NCI-H2227 (cell line): Measurements from ENCODE around the gene HIBADH.
A peak's percentile ranks its signal among the peaks of the same experiment; 100 is the strongest.
"Not testable (repeated sequence)": the region's sequence is repeated elsewhere in the genome, so short reads cannot be mapped to it uniquely, and the experiment has no call there.

Source experiments
- DNase-seq: peaks from one replicate; lab custom pipeline; 2025; ENCODE audit not compliant: unreplicated experiment; lab: John Stamatoyannopoulos, UW

Gene HIBADH

DNA sequence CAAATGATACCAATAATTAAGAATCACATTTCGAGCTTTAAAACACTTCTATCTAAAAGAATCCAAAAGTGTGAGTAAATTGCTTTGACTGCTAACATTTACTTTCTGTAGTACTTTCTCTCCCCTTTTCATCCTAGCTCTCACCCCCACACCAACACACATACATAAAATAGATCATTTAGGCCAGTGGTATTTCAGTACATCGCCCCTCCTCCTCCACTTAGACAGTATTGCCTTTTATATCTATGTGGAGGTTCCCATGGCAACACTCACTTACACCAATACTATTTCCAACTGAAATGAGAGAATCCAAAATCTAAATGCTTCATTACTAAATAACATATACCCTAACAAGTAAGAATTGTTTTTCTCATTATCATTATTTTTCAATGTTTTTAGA, 58.9 kb downstream of the HIBADH start:
- DNase-seq, result no peak

DNA sequence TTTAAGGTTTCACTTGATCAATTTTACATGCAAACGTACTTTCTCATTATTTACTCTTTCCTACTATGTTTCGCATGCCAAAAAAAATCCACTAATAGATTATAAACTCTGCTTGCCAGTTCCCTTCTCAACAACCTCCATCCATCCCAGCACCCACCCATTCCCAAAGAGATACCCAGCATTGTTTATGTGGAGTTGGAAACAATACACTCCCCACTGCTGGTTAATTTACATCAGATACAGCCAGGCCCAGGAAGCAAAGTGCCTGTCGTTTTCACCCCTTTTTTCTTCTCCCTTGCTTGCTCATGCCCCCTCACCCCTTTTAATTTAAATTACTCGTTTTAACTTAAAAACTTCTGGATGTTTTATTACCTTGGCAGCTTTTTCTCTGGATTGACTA, 59.9 kb downstream of the HIBADH start:
- no peak for DNase-seq

DNA sequence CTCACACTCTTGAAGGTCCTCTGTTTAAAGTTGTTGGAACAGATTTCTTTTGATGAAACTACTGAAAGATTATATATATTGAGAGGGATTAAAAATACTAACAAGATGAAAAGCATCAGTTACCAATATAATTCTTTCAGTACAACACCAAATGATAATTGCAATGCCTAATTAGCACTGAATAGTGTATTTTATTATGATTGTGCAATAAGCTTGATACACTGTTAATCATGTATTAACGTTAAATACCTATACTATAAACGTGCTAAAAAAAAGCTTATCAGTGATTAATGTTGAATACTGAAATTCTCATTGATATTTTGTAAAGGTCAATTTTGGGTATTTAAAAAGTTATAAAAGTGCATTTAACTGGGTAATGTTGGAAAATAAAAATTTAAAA, 61.5 kb downstream of the HIBADH start:
- no peak for DNase-seq

DNA sequence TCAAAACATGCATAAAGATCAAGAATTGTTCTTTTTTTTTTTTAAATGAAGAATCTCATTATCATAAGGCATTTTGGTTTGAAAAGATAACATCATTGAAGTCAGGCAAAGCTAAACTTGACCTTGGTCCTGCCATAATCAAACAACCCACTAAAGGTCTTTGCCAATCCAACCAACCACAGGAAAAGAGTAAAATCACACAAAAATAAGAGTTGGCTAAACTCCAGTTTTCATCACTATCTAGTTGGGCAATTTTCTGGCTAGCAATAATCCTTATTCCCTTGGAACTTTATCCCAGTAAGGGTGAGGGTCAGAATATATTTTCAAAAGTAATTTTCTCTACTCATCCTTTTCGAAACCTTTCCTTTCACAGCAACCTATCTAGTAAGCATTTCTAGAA, 62.4 kb downstream of the HIBADH start:
- DNase-seq, result no peak

DNA sequence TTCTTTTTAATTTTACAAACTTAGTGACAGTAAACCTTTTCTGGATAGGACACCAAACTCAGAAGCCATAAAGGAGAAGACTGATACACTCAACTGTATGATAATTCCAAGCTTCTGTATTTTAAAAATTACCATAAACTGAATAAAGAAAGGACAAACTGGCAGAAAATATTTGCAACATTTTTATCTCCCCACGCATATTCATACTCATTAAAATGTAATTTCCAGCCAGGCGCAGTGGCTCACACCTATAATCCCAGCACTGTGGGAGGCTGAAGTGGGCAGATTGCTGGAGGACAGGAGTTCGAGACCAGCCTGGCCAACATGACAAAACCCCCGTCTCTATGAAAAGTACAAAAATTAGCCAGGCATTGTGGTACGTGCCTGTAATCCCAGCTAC, 67.7 kb downstream of the HIBADH start:
- no peak for DNase-seq

DNA sequence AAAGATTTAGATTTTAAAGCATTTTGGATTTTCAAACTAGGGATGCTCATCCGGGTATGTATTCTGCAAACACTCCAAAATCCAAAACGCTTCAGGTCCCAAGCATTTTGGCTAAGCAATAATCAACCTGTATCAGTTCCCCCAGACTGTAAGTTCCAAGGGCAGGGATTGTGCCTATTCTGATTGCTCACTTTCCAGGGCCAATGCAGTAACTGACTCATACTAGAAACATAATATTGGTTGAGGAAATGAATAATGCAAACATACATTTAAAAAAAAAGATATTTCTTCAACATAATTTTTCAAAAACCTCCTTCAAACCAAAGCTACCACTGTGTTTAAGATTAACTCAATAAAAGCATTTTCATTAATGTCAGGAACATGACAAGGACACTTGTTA, 69.5 kb downstream of the HIBADH start:
- DNase-seq, result no peak

DNA sequence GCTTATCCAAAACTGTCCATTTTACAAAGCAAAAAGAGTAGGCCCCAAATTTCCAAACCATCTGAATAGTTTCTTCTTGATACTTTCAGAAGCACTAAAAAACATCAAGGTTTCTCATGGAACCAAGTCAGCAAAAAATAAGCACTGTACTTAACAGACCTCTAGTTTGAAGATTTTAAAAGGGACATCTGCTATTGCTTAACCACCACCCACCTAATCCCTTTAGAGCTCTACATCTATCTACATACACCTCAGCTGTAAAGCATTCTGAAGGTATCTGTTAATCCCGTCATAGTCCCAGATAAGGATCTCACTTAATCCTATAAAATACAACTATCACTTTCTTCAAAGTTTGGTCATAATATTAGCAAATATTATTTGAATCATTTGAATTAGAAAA, 72.3 kb downstream of the HIBADH start:
- no peak for DNase-seq

DNA sequence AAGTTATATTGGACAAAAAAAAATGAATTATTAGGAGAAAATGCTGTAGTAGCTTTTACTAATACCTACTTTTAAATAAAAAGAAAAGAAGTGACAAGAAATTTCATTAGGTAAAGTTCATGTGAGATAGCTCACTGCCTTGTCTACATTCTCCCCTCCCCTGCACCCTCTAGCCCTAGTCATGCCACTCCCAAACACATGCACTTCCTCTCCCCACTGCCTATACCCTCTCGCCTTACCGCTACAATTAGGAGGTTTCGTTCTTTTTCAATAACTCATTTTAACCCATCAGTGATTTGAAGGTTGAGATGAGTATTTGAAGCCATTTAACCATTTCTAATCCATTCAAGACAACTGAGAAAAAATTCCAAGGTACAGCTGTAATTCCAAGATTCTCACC, 75.3 kb downstream of the HIBADH start:
- no peak for DNase-seq

DNA sequence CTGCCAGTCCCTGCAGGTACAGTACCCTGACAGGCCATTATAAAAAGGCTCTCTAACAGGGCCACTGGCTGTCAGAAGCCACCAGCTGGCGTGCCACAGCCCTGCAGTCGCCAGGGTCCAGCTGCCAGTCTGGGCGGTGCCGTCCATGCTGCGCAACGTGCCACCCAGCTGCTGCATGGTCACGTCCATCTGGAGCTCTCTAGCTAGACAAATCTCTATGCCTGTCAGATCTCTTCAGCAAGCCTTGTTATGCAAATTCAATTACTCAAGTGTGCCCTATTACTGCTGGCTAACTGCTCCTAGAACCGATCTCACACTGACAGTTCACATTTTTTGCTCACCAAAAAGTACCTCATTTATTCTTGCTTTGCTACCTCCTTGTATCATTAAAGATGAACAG, 75.9 kb downstream of the HIBADH start:
- DNase-seq, result peak; percentile 26

DNA sequence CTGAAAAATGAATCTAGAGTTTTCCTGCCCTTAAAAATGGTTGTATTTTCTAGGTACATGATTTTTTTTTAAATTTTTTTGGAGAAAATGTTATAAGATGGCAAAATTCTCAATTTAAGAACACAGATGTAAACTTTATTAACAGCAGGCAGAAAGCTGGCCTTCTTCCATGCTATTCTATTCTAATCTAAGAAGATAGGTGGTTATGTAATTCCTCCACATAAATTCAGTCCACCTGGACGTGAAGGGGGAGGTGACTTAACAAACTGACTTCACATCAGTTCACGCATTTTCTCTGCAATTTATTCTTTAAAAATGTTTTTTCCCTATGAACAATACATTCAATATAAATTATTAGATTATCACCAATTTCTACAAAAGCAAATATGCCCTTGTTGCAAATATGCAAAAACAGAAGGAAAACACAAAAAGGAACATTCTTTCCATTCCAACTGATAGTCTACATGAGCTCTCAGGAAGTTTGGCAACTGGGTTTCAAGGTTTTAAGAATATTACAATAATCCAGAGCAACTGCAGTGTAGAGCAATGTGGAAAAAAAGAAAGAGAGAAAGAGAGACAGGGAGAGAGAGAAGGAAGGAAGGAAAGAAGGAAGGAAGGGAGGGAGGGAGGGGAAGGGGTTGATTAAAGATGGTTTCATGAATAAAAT, 76.8 kb downstream of the HIBADH start:
- DNase-seq, result no peak

DNA sequence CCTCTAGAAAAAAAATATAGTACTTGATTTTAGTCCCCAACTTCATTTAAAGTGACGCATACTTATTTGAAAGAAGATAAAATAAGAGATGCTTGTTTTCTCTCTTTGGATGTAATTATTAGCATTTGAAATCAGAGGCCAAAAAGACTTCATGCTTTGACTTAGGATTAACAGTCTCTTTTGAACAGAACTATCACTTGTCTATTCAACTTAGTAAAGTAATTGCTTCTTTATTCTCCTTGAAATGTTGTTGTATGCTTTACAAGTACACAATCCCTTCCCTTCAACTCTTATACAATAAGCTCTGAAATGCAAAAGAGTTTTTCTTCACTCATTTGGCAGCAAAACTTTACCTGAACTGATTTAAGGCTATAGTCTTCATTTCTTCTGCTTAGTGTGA, 80.8 kb downstream of the HIBADH start:
- no peak for DNase-seq

DNA sequence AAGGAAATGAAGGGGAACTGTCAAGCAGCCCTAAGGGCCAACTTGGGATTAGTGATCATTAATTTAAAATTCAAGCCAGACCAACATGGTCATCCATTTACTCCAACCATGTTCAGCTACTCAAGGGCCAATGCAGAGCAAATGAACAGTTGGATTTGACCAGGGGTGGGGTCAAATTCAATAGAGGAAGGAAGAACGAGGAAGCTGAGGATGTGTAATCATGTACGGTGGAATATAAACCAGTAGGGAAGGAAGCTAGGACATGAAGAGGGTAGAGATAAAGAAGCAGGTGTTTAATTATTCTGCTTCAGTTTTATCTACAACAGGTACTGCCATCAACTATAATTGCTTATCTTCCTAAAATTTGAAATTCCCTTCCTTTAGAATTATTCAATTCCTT, 81.6 kb downstream of the HIBADH start:
- no peak for DNase-seq

DNA sequence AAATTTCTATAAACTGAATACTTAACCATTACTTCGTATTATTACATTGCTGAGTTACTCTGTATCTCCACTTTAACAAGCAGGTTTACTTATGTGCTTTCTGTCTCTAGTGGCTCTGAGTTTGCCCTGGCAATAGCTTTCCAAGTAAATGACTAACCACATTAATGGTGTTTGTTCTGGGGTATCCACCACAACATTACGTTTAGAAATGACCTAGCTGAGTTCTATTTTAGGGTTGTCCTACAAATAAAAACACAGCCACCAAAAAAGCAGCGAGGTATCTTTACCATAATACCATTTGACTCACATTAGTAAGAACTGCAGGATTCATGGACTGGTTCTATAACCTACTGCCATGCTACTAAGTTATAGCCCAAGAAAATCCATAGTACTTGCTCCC, 83.1 kb downstream of the HIBADH start:
- DNase-seq, result no peak

DNA sequence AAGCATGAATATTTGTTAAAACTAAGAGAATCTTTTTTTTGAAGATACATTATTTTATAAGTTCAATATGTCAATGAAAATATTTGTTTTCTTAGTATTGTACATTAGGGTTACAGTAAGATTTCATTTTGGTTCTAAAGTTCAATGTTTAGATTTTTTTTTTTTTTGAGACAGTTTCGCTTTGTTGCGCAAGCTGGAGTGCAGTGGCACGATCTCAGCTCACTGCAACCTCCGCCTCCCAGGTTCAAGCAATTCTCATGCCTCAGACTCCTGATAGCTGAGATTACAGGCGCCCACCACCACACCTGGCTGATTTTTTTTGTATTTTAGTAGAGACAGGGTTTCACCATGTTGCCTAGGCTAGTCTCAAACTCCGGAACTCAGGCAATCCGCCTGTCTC, 84.5 kb downstream of the HIBADH start:
- not testable (repeated sequence) for DNase-seq

DNA sequence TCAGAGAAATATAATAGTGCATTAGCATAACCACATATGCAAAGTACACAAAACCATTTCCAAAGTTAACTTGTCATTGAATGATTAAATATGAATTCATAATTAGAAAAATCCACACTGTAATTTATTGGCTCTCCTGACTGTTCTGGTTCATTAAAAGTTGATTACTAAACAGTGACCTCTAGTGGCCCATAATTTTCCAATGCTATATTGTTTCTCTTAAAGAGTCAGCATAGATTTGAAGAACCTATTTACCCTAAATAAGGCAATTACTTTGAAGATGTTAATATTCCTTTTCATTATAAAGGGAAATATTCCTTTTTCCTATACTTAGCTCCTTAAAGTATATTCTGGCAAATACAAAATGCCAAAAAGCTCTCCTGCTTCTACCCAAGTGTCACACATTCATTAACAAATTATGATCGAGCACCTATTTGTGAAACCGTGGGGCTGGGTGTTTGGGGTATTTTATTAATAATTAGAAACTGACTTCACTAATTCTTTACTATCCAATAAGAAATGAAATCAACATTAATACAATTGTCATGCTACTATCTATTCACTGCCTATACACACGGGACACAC, 86.2 kb downstream of the HIBADH start:
- peak; percentile 18 for DNase-seq

DNA sequence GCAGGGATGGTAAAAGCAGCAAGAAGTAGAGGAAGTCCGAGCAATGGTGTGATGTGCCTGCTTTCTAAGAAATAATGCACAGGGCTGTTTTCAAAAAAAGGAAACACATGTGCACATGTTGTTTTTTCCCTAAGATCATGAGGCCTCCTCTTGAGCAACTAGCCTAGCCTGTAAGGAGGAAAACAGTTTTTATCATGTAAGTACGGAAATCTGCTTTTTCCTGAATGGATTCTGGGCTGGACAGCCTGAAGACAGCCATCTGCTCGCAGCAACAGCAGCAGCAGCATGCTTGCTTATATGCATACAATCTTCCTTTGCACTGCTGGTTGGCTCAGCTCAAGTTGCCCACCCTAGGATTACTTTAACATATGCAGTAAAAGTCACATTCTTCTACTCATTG, 87.1 kb downstream of the HIBADH start:
- no peak for DNase-seq

DNA sequence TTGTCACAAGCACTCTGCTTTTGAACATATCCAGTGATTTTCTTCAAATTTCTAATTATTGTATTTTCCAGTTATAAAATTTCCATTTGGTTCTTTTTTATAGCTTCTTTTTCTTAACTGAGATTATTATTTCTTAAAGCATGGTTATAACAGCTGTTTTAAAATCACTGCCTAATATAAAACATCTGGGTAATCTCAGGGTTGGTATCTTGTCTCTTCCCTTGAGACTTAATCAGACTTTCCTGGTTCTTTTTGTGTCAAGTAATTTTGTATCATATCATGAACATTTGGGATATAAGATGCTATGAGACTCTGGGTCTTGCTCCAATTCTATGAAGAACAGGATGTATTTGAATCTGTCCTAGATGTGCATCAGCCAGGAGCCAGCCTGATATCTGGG, 93.6 kb downstream of the HIBADH start:
- no peak for DNase-seq

DNA sequence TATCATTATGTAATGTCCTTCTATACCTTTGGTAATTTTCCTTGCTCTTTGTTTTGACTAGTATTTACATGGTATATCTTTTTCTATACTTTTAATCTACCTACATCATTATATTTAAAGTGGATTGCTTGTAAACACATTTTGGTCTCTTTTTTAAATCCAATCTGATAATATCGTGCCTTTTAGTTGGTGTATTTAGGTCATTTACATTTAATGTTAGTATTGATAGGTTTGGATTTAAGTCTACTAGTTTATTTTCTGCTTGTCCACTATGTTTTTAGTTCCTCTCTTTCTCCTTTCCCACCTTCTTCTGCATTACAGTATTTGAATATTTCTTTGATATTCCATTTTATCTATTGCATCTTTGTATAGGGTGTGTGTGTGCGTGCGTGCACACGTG, 95.4 kb downstream of the HIBADH start:
- no peak for DNase-seq

DNA sequence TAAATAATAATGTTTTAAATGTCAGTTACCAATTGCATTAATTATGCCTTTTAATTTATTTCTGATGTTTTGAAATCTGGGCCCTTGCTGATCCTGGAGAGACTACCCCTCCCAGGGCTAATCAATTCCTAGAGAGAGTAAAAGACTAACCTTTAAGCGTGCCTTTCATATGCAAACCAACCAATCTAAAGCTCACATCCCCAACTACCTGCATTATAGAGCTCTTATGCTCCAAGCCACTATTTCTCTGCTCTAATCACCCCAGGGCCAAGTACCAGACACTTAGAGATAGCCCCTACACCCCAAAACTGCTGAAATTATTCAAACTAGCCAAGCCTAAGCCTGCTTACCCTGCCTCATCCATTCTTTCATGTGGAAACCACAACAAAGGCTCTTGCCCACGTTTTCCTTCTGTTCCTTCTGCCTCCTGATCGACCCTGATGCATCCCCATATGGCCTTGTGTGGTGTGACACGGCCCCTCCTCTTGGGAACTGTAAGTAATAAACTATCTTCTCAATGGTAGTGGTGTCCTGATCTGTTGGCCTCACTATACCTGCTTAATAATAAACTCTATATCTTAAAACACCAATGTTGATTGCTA, 97.7 kb downstream of the HIBADH start:
- DNase-seq, result no peak

DNA sequence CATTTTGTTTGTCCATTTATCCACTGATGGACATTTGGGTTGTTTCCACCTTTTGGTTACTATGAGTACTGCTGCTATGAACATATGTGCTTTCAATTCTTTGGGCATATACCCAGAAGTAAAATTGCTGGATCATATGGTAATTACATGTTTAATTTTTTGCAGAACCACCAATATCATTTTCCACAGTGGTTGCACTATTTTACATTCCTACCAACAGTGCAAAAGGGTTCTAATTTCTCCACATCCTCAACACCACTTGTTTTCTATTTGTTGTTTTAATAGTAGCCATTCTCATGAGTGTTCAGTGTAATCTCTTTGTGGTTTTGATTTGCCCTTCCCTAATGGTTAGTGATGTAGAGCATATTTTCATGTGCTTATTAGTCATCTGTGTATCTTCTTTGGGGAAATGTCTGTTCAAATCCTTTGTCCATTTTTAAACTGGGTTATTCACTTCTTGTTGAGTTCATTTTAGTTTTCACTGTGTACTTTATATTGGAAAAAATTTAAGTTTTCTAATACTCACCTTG, 101.9 kb downstream of the HIBADH start:
- DNase-seq, result no peak

DNA sequence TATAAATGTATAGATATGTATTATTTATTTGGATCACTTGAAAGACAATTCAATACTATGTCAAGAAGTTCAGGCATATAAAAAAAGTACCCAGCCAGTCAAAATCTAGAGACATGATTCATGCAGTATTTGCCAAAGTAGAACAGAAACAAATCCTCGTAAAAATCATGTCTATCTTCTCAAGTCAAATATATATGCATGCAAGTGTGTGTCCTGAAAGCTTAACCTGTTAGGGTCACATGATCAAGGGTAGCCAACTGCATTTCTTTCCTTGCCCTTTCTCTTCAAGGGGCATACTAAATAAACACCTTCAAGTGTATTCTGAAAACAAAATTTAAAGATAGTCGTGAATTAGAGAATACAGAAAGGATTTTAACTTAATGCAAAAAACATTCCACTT, 107.0 kb downstream of the HIBADH start:
- no peak for DNase-seq

DNA sequence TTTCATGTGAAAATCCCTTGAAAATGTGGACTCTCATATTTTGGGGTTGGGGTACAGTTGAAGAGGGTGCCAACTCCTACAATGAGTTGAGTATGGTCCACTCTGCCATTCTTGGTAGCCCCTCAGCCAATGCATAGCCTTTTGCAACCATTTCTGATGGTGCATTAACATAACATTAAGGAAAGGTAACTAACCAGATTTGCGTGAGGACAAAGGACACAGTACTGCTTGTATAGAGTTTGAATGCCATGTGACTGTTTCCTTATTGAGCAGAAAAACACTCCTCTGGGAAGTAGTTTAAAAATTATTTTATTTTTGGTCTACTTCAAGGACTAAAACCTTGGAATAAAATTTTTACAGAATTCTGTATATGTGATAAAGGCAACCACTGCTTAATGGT, 107.9 kb downstream of the HIBADH start:
- no peak for DNase-seq

DNA sequence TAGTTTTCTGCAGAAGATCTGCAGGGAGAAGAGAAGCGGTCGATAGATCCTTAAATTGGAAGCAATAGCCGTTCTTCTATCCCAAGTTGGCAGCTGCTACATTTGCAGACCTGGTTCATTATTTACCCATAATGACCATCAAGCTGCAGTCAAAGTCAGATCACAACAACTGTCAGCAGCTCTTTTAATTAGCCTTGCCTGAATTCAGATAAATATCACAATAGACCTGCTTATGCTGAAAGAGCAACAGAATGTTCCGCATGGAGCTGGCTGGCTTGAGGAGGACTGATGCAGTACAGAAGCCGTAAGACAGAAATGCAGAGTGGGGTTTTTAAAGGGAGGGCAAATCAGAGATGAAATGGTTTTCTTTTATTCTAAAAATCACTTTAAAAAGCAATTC, 109.4 kb downstream of the HIBADH start:
- DNase-seq, result no peak
